Upper lobe of right lung (tissue), 1 donor: ENCODE measurements around the gene SLC6A18. TPM values are rescaled to one million over a fixed set of nuclear protein-coding genes. Genes with fewer than 3 reads are reported as not detected.

Experiments
- ATAC-seq: fragments of 200-7000 bp; cut with Tn5 transposase; one replicate; pipeline ENCODE4 v1.9.1; 2020; ENCODE audit warnings: mild to moderate bottlenecking, moderate library complexity
- DNase-seq: peaks from one replicate; pipeline ENCODE4 v3.0.0-alpha.2; 2020
- H3K27ac ChIP-seq: fragments of 200-600 bp; one replicate; pipeline ENCODE4 v1.8.0; 2022
- H3K27me3 ChIP-seq: fragments of 200-600 bp; one replicate; pipeline ENCODE4 v1.8.0; 2022; ENCODE audit warnings: mild to moderate bottlenecking
- H3K36me3 ChIP-seq: fragments of 200-600 bp; one replicate; pipeline ENCODE4 v1.8.0; 2022
- H3K4me1 ChIP-seq: fragments of 200-600 bp; one replicate; pipeline ENCODE4 v1.8.0; 2022
- H3K4me3 ChIP-seq: fragments of 200-600 bp; one replicate; pipeline ENCODE4 v1.8.0; 2022; ENCODE audit warnings: mild to moderate bottlenecking
- H3K9me3 ChIP-seq: fragments of 200-600 bp; one replicate; pipeline ENCODE4 v1.8.0; 2022
- CTCF ChIP-seq: fragments of 200-600 bp; IDR thresholded peaks from one replicate; pipeline ENCODE4 v1.8.0; 2022; ENCODE audit warnings: antibody characterized with exemption
- intact Hi-C: fragments of 100-400 bp; cut with DNase I; formaldehyde crosslinking; loops from one replicate; pipeline ENCODE4 v1.11.0; 2022
- total RNA-seq: library from RNA; stranded (reverse); fragmentation: NEBNext Ultra II Directional; extraction: Animal tissue kit (Norgen Biotek cat#: 25700); gene quantifications from one replicate; pipeline ENCODE4 v1.2.1, GENCODE V29; 2021
- donor health status: DM: no; HTN: yes; CAD: no; lungs with severe emphysema.

Gene SLC6A18
- total RNA-seq, 1 donor from 2014 or later: not detected

- ATAC-seq (no peak), DNase-seq (no peak)
- no peaks in the 10 kb centered on the region for H3K9me3 ChIP-seq
- H3K36me3 ChIP-seq: no peaks in the 10 kb centered on the region
- TF ChIP-seq CTCF: no peak
- no peak overlapping the region for H3K27ac ChIP-seq
- peaks cover 12% of the 10 kb centered on the region for H3K4me1 ChIP-seq
- no peak overlapping the region for H3K4me3 ChIP-seq
- peaks cover 14% of the 10 kb centered on the region for H3K27me3 ChIP-seq
- intact Hi-C loops: loop anchor here (10.0 kb wide), 1 partner anchor 456 kb away; no protein-coding TSS in a partner anchor
Observed at GRCh38 chr5:1189269-1189668, 35.9 kb upstream of the SLC6A18 start.

GRCh38 chr5:1190278-1190677 lies 34.9 kb upstream of the SLC6A18 start:
- H3K27ac ChIP-seq: no peak overlapping the region
- no peaks in the 10 kb centered on the region for H3K36me3 ChIP-seq
- H3K4me3 ChIP-seq: no peak overlapping the region
- DNase-seq (no peak), ATAC-seq (no peak)
- peaks cover 11% of the 10 kb centered on the region for H3K4me1 ChIP-seq
- intact Hi-C loops: no loop called here
- no peak for TF ChIP-seq CTCF
- H3K27me3 ChIP-seq: peaks cover 14% of the 10 kb centered on the region
- no peaks in the 10 kb centered on the region for H3K9me3 ChIP-seq

- peaks cover 14% of the 10 kb centered on the region for H3K27me3 ChIP-seq
- intact Hi-C loops: no loop called here
Observed at GRCh38 chr5:1190837-1191239, 34.3 kb upstream of the SLC6A18 start.

GRCh38 chr5:1192971-1193590 lies 32.1 kb upstream of the SLC6A18 start:
- Histone ChIP-seq H3K27me3 (peaks cover 17% of the 10 kb centered on the region), H3K4me3 (no peak overlapping the region), H3K36me3 (no peaks in the 10 kb centered on the region), H3K27ac (no peak overlapping the region), H3K9me3 (no peaks in the 10 kb centered on the region), H3K4me1 (no peaks in the 10 kb centered on the region)
- intact Hi-C loops: no loop called here
- DNase-seq: no peak
- TF ChIP-seq CTCF: no peak
- ATAC-seq: no peak

More at GRCh38 chr5:1190837-1191239, 34.3 kb upstream of the SLC6A18 start:
- no peak for DNase-seq
- Histone ChIP-seq H3K36me3 (no peaks in the 10 kb centered on the region), H3K27ac (no peak overlapping the region), H3K4me3 (no peak overlapping the region), H3K9me3 (no peaks in the 10 kb centered on the region), H3K4me1 (peaks cover 6% of the 10 kb centered on the region)
- no peak for TF ChIP-seq CTCF
- ATAC-seq: peak; percentile 59

- ATAC-seq (no peak), DNase-seq (no peak)
- intact Hi-C loops: no loop called here
- Histone ChIP-seq H3K27me3 (peaks cover 21% of the 10 kb centered on the region), H3K36me3 (no peaks in the 10 kb centered on the region), H3K9me3 (no peaks in the 10 kb centered on the region), H3K4me3 (no peak overlapping the region), H3K27ac (no peak overlapping the region), H3K4me1 (no peaks in the 10 kb centered on the region)
- TF ChIP-seq CTCF: no peak
Observed at GRCh38 chr5:1193591-1193985, 31.6 kb upstream of the SLC6A18 start.

GRCh38 chr5:1194378-1194777 lies 30.8 kb upstream of the SLC6A18 start:
- Histone ChIP-seq H3K9me3 (no peaks in the 10 kb centered on the region), H3K27me3 (peaks cover 21% of the 10 kb centered on the region), H3K4me1 (no peaks in the 10 kb centered on the region), H3K4me3 (no peak overlapping the region), H3K36me3 (no peaks in the 10 kb centered on the region), H3K27ac (no peak overlapping the region)
- no peak for TF ChIP-seq CTCF
- no peak for DNase-seq
- ATAC-seq: no peak
- intact Hi-C loops: no loop called here
